Measurements from ENCODE around the gene KLF8. TPM values are rescaled to one million over a fixed set of nuclear protein-coding genes. Genes with fewer than 3 reads are reported as not detected.

Gene KLF8
- total and polyA plus RNA-seq, 2 of the 13 experiments (the other 11 are each of a cell fraction or from before 2014, with no cell fraction given) = 0.03 TPM; not detected in 1

DNA sequence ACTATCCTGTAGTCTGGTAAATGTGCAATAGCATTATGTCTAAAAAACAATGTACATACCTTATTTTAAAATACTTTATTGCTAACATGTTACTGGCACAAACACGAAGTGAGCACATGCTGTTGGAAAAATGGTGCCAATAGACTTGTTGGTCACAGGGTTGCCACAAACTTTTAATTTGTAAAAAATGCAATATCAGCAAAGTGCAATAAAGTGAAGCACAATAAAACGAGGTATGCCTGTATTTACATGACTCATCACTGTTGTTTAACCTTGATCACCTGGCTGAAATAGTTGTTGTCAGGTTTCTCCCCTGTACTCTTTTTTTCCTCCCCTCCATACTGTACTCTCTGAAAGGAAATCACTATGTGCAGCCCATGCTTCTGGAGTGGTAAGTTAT lies 56.5 kb downstream of the KLF8 start:
- no peaks in the 10 kb centered on the region for H4K20me1 ChIP-seq (ENCODE audit: insufficient read depth, low read length)
- H2AFZ ChIP-seq (ENCODE audit: low read length) = no peak overlapping the region
- in situ Hi-C loops (cut with HindIII; ENCODE audit: extremely low pct_ligation_motif_present, low pct_unique_long_range_greater_than_20kb) (loop anchor here (25.0 kb wide), 1 partner anchor 449 kb away; the partner anchor contains the start of gene NBDY), intact Hi-C loops (cut with micrococcal nuclease; ENCODE audit: unreplicated experiment) (no loop called here)
- H3K4me3 ChIP-seq (replicated peaks in 1 of 3; ENCODE audit: insufficient read depth in 1 of 3, low read depth in 2 of 3, low read length in 3 of 3) = no peak overlapping the region
- no peaks in the 10 kb centered on the region for H3K27me3 ChIP-seq (ENCODE audit: control insufficient read depth in 1 of 2, insufficient read depth in 2 of 2, low read length in 2 of 2)
- WGBS (ENCODE audit: low lambda C conversion rate) = 0% methylated on average over 2 of the region's 2 CpGs
- no peaks in the 10 kb centered on the region for H3K79me2 ChIP-seq (ENCODE audit: insufficient read depth, low read length)
- FAIRE-seq (no peak), ATAC-seq (no peak), DNase-seq (ENCODE audit: low spot score) (no peak)
- H3K36me3 ChIP-seq (replicated peaks in 1 of 2; ENCODE audit: control insufficient read depth in 1 of 2, insufficient read depth in 2 of 2, low read length in 2 of 2) = no peaks in the 10 kb centered on the region
- POLR2A ChIA-PET = no interaction called here
- CTCF ChIA-PET (ENCODE audit: low intra/inter-chr PET ratio, low total read pairs) = no interaction called here
- H3K9ac ChIP-seq (ENCODE audit: insufficient read depth, low read depth, low read length) = no peak overlapping the region
- H3K4me2 ChIP-seq (ENCODE audit: low read depth, low read length) = no peak overlapping the region
- TF ChIP-seq, protein P1, sequence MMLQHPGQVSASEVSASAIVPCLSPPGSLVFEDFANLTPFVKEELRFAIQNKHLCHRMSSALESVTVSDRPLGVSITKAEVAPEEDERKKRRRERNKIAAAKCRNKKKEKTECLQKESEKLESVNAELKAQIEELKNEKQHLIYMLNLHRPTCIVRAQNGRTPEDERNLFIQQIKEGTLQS (CRISPR knock-in tag; IDR thresholded peaks at IDR 0.05) = no peak
- TF ChIP-seq, protein P2, sequence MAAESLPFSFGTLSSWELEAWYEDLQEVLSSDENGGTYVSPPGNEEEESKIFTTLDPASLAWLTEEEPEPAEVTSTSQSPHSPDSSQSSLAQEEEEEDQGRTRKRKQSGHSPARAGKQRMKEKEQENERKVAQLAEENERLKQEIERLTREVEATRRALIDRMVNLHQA (CRISPR knock-in tag; IDR thresholded peaks at IDR 0.05) = no peak
- TF ChIP-seq MAFK (conservative IDR thresholded peaks at IDR 0.05 in 1 of 2, IDR thresholded peaks at IDR 0.05 in 1 of 2; ENCODE audit: low read length in 2 of 2) (peak; percentile 53 to 84; a peak in 3 of 4 replicates), MAFF (IDR thresholded peaks at IDR 0.05; ENCODE audit: low read depth, low read length) (peak; percentile 78), NCOA5 (CRISPR knock-in tag; IDR thresholded peaks at IDR 0.05) (no peak), KAT7 (CRISPR knock-in tag; IDR thresholded peaks at IDR 0.05; ENCODE audit: borderline replicate concordance) (no peak)
- H3K27ac ChIP-seq (ENCODE audit: extremely low read length, insufficient read depth, low read length) = no peak overlapping the region
- H3K4me1 ChIP-seq (ENCODE audit: insufficient read depth, low read length) = no peaks in the 10 kb centered on the region
- BruUV-seq (replicated peaks) = no TSS peak
- no peaks in the 10 kb centered on the region for H3K9me3 ChIP-seq (ENCODE audit: low read length)

GRCh38 chrX:56289449-56289848 lies 57.3 kb downstream of the KLF8 start:
- intact Hi-C loops (cut with micrococcal nuclease; ENCODE audit: unreplicated experiment) = no loop called here
- Histone ChIP-seq H3K27ac (ENCODE audit: extremely low read length, insufficient read depth, low read length) (no peak overlapping the region), H3K4me3 (replicated peaks in 1 of 3; ENCODE audit: insufficient read depth in 1 of 3, low read depth in 2 of 3, low read length in 3 of 3) (no peak overlapping the region), H3K27me3 (ENCODE audit: control insufficient read depth in 1 of 2, insufficient read depth in 2 of 2, low read length in 2 of 2) (no peaks in the 10 kb centered on the region), H3K9ac (ENCODE audit: insufficient read depth, low read depth, low read length) (no peak overlapping the region), H2AFZ (ENCODE audit: low read length) (no peak overlapping the region), H3K4me2 (ENCODE audit: low read depth, low read length) (no peak overlapping the region), H3K36me3 (replicated peaks in 1 of 2; ENCODE audit: control insufficient read depth in 1 of 2, insufficient read depth in 2 of 2, low read length in 2 of 2) (no peaks in the 10 kb centered on the region), H4K20me1 (ENCODE audit: insufficient read depth, low read length) (no peaks in the 10 kb centered on the region), H3K9me3 (ENCODE audit: low read length) (no peaks in the 10 kb centered on the region), H3K79me2 (ENCODE audit: insufficient read depth, low read length) (no peaks in the 10 kb centered on the region), H3K4me1 (ENCODE audit: insufficient read depth, low read length) (no peaks in the 10 kb centered on the region)
- in situ Hi-C loops (cut with HindIII; ENCODE audit: extremely low pct_ligation_motif_present, low pct_unique_long_range_greater_than_20kb) = loop anchor here (25.0 kb wide), 1 partner anchor 448 kb away; the partner anchor contains the start of gene NBDY
- TF ChIP-seq KLF11 (CRISPR knock-in tag; IDR thresholded peaks at IDR 0.05) (no peak), NR2F6 (IDR thresholded peaks at IDR 0.05) (no peak), NR2F6 (CRISPR knock-in tag; IDR thresholded peaks at IDR 0.05) (no peak), JUND (CRISPR knock-in tag; IDR thresholded peaks at IDR 0.05) (no peak), ZBTB38 (CRISPR knock-in tag; IDR thresholded peaks at IDR 0.05) (no peak), CC2D1A (CRISPR knock-in tag; IDR thresholded peaks at IDR 0.05) (no peak), POLR2AphosphoS2 (IDR thresholded peaks at IDR 0.05; ENCODE audit: low read depth, low read length) (no peak), ZNF331 (CRISPR knock-in tag; IDR thresholded peaks at IDR 0.05) (no peak), MATR3 (CRISPR knock-in tag; IDR thresholded peaks at IDR 0.05) (no peak)
- TF ChIP-seq, protein P3, sequence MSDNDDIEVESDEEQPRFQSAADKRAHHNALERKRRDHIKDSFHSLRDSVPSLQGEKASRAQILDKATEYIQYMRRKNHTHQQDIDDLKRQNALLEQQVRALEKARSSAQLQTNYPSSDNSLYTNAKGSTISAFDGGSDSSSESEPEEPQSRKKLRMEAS (IDR thresholded peaks at IDR 0.05) = no peak
- TF ChIP-seq, protein P4, sequence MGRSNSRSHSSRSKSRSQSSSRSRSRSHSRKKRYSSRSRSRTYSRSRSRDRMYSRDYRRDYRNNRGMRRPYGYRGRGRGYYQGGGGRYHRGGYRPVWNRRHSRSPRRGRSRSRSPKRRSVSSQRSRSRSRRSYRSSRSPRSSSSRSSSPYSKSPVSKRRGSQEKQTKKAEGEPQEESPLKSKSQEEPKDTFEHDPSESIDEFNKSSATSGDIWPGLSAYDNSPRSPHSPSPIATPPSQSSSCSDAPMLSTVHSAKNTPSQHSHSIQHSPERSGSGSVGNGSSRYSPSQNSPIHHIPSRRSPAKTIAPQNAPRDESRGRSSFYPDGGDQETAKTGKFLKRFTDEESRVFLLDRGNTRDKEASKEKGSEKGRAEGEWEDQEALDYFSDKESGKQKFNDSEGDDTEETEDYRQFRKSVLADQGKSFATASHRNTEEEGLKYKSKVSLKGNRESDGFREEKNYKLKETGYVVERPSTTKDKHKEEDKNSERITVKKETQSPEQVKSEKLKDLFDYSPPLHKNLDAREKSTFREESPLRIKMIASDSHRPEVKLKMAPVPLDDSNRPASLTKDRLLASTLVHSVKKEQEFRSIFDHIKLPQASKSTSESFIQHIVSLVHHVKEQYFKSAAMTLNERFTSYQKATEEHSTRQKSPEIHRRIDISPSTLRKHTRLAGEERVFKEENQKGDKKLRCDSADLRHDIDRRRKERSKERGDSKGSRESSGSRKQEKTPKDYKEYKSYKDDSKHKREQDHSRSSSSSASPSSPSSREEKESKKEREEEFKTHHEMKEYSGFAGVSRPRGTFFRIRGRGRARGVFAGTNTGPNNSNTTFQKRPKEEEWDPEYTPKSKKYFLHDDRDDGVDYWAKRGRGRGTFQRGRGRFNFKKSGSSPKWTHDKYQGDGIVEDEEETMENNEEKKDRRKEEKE (IDR thresholded peaks at IDR 0.05) = no peak
- DNase-seq (ENCODE audit: low spot score) = no peak
- no peak for FAIRE-seq
- POLR2A ChIA-PET = no interaction called here
- WGBS (ENCODE audit: low lambda C conversion rate) = 5% methylated on average over 1 of the region's 1 CpG
- no peak for ATAC-seq
- CTCF ChIA-PET (ENCODE audit: low intra/inter-chr PET ratio, low total read pairs) = no interaction called here
- no TSS peak for BruUV-seq (replicated peaks)

Data from HepG2 (cell line).